GM18507 (cell line): ENCODE results near the gene KIAA0825.
A peak's percentile ranks its signal among the peaks of the same experiment; 100 is the strongest.
"Not testable (repeated sequence)": the region's sequence is repeated elsewhere in the genome, so short reads cannot be mapped to it uniquely, and the experiment has no call there.

Experiments
- DNase-seq: peaks from one replicate; pipeline ENCODE4 v3.0.0; 2011; ENCODE audit warnings: low read depth; ENCODE audit not compliant: insufficient read length; ENCODE audit errors: extremely low spot score
- FAIRE-seq: peaks from 2 replicates; lab custom pipeline; 2011; peaks lifted over from hg19 to GRCh38; lab: Jason Lieb, UNC

The KIAA0825 gene

DNA sequence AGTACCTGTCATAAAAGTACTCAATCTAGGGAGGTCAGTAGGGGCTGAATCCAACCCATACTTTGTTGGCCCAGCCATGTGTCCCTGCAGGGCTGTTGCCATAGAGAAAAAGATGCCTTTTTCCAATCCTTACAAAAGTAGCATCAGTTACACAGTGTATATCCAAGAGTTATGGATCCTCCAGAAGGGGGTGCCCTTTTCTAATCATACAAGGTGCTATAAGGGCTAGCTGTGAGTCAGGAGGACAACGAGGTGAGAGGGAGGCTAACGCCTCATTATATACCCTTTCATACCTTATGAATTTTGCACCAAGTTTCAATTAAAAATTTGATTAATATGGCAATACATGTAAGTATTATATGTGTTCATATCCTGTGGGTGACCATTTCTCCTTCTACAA, 4.8 kb downstream of the KIAA0825 start:
- FAIRE-seq, result peak; percentile 53
- no peak for DNase-seq

DNA sequence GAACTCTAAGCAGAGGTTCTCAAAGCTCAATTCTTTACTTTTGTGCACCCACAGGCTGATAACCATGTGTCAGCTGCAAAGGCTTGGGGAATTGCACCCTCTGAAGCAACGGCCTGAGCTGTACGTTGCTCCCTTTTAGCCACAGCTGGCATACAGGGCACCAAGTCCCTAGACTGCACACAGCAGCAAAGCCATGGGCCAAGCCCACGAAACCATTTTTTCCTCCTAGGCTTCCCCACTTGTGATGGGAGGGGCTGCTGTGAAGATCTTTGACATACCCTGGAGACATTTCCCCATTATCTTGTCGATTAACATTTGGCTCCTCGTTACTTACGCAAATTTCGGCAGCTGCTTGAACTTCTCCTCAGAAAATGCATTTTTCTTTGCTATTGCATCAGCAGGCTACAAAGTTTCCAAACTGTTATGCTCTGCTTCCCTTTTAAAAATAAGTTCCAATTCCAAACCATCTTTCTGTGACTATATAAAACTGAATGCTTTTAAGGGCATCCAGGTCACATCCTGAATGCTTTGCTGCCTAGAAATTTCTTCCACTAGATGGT, 23.0 kb downstream of the KIAA0825 start:
- FAIRE-seq (no peak), DNase-seq (no peak)

DNA sequence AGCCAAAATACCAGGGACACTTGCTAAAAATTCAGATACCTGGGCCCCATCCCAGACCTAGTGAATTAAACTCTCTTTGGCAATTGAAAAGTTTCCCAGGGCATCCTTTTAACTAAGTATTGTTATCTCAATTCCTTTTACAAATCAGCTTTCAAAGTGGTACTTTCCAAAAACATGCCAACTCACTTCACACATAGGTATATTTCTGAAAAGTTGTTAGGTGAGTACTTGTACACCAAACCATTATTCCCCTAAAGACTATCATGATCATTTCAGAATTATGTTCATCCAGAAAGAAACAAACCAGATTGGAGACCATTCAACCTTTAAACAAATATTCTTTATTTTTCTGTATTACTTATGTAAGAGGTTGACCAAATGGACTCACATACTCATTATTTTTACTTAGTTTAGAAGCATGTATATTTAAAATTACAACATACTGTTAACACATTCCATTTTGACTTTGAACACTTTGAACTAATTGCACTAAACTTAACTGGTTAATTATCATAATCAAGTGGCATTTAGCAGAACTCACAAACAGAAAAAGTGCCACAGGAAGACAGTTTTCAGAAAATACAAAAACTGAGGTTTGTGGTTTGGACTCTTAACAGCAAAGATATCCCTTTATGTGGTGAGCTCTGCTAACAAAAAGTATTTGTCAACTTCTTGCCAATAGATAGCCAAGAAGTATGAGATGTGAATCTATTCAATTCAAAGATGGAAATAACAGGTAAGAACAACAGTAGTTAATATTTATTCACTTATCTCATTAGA, 40.7 kb downstream of the KIAA0825 start:
- DNase-seq (peak; percentile 7), FAIRE-seq (peak; percentile 81)

DNA sequence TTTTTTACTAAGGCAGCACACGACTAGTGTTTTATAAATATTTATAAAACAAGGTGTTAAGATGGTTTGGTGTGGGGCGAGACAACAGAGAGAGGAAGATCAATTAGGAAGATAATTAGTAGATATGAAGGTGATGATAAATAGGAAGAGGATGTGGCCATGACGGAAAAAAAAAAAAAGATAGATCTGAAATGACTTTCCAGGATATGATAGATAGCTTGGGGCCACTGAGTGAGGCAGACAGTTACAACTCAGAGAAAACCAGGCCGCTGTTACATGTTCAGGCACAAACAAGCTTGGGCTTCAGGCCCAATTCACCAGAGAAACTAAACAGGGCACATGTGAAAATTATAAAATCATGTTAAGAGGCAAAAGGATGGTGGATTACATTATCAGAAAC, 43.2 kb downstream of the KIAA0825 start:
- FAIRE-seq, result no peak
- no peak for DNase-seq

DNA sequence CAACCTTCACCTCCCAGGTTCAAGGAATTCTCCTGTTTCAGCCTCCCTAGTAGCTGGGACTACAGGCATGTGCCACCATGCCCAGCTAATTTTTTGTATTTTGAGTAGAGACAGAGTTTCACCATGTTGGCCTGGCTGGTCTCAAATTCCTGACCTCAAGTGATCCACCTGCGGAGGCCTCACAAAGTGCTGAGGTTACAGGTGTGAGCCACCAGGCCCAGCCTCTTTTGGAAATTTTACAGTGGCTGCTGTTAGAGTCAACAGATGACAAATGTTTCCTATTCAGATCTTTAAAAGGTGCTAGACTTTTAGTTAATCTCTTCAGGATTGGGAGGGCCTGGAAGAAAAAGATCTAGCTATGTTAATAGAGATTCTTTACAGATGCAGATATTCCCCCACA, 45.1 kb downstream of the KIAA0825 start:
- not testable (repeated sequence) for DNase-seq, FAIRE-seq

DNA sequence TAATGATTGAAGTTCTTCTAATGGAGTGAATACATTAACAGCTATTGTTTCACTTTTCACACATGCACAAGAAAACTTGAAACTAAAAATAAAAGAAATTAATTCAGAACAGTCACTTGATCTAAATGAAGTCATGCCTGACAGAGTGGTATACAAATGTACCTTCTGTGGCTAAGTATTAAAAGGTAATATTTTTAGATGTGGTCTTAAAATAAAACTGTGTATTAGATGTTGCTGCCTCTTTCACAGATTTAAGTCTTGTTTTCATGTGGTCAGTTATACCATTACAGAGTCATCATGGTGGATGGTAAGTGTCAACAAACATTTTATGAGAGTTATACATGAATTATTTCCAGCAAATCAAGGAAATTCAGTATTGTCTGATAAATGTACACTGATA, 47.0 kb downstream of the KIAA0825 start:
- DNase-seq, result no peak
- no peak for FAIRE-seq

DNA sequence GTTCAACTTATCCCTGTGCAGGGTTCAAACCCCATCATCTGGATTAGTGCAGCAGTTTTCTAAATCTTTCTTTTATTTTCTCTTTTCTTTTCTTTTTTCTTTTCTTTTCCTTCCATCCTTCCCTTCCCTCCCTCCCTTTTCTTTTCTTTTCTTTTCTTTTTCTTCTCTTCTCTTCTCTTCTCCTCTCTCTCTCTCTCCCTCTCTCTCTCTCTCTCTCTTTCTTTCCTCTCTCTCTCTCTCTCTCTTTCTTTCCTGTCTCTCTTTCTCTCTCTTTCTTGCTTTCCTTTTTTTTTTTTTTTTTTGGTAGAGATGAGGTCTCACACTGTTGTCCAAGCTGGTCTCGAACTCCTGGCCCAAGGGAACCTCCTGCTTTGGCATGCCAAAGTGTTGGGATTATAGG, 53.6 kb downstream of the KIAA0825 start:
- no peak for FAIRE-seq

DNA sequence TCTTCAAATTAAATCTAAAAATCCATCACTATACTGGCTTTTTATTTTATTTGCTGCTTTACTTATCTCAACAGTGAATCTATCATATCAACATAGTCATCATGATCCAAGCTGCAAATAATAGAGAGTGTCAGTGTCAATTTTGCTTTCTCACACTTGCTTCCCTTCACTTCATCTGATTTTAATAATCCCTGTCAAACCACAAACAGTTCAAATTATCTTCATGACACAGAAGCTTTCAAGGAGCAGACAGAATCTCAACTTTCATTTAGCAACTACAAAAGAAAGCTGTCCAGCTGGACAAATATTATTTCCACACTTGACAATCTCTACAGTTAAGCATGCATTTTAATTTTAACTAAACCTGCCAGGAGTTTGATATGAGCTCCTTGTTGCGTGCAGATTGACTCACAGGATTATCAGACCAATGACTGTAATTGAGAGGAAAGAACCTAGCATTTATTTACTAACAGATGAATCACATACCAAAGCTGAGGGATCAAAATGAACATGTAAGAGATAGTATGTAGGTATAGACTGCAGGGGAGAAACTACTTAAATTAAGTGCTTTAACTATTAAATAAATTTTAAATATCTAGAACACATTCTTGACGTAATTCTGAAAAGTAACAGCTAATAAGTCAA, 56.0 kb downstream of the KIAA0825 start:
- FAIRE-seq (no peak), DNase-seq (no peak)

More for the DNA sequence above, 53.6 kb downstream of the KIAA0825 start:
- DNase-seq, result no peak

DNA sequence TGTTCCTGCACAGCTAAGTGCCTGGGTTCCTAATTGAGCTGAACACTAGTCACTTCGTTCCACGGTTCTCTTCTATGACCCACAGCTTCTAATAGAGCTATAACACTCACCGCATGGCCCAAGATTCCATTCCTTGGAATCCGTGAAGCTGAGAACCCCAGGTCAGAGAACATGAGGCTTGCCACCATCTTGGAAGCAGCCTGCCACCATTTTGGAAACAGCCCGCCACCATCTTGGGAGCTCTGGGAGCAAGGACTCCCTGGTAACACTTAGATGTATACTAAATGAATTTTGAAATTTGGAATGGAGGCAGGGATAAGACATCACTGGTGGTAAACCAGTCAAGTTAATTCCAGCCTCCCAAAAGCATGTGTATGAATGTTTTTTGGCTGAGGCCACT, 60.4 kb downstream of the KIAA0825 start:
- FAIRE-seq, result no peak
- DNase-seq, result no peak

DNA sequence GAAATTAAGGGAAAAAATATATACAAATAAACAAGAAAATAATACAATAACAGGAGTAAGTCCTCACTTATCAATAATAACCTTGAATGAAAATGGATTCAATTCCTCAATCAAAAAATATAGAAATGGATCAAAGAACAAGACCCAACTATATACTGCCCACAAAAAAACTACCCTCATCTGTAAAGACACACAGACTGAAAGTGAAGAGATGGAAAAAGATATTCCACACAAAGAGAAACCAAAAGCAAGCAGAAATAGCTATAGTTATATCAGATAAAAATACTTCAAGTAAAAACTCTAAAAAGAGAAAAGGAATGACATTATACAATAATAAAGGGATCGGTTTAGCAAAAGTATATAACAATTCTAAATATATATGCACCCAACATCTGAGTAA, 66.5 kb downstream of the KIAA0825 start:
- no peak for FAIRE-seq
- DNase-seq, result no peak

DNA sequence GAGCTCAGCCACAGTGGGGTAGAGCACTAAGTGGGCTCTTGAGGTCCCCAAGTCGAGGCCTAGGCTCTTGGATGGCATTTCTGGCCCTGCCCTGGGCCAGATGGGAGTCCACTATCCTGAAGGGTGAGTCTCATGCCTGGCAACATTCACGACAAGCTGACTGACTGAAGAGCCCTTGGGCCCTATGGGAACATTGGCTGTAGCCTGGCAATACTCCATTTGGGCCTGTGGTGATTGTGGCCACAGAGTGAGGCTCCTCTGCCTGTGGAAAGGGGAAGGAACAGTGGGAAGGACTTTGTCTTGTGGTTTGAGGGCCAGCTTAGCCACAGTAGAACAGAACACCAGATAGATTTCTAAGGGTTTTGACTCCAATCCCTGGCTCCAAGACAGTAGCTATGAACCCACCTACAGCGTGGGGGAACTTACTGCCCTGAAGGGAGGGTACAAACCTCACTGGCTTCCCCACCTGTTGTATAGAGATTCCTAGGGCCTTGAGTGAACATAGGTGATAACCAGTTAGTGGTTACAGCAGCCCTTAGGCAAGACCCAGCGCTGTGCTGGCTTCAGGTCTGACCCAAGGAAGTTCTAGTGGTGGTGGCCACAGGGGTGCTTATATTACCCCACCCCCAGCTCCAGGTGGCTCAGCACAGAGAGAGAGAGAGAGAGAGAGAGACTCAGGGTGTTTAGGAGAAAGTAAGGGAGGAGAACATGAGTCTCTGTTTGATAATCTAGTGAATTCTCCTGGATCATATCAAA, 72.4 kb downstream of the KIAA0825 start:
- DNase-seq, result no peak

DNA sequence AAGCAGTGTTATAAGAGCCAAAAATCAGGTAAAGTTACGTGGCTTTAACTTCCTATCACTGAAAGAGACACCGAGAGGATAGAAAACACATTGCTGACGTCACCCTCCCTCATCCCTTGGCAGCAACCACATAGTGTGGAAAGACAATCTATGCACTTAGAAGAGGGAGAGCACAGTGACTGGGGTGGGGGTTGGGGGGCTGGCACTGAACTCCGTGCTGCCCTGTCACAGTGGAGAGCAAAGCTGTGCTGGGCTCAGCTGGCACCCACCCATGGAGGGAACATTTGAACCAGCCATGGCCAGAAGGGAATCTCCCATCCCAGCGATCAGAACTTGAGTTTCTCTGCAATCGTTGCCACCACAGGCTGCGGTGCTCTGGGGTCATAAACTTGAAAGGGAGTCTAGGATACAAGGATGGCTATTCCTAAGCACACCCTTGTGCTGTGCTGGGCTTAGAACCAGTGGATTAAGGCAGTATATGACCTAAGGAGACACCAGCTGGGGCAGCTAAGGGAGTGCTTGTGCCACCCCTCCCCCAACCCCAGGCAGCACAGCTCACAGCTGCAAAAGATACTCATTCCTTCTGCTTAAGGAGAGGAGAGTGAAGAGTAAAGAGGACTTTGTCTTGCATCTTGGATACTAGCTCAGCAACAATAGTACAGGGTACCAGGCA, 73.4 kb downstream of the KIAA0825 start:
- DNase-seq (no peak), FAIRE-seq (no peak)

More for the DNA sequence above, 72.4 kb downstream of the KIAA0825 start:
- no peak for FAIRE-seq

DNA sequence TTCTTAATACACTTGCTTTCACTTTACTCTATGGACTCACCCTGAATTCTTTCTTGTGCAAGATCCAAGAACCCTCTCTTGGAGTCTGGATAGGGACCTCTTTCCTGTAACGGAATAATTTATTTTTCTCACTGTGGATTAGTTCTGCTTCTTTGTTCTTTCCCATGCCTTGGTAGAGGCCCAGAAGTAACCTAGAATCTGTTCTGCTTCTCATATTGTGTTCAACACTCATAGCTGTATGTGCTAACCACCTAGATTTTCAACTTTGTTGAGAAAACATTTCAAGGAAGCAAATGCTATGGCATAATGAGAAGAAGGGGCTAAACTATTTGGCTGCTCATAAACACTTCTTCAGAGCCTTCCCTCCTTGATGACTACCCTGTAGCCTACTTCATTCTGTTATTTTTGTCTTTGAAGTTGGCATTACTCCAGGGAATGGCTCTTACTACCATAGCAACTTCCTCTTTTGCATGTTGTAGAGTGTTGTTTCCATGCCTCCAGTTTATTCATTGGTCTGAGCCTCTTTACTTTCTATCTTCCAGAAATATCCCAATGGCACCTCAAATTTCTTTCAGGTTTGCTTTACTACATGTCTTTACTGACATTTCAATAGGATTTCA, 74.3 kb downstream of the KIAA0825 start:
- DNase-seq (no peak), FAIRE-seq (peak; percentile 68)

DNA sequence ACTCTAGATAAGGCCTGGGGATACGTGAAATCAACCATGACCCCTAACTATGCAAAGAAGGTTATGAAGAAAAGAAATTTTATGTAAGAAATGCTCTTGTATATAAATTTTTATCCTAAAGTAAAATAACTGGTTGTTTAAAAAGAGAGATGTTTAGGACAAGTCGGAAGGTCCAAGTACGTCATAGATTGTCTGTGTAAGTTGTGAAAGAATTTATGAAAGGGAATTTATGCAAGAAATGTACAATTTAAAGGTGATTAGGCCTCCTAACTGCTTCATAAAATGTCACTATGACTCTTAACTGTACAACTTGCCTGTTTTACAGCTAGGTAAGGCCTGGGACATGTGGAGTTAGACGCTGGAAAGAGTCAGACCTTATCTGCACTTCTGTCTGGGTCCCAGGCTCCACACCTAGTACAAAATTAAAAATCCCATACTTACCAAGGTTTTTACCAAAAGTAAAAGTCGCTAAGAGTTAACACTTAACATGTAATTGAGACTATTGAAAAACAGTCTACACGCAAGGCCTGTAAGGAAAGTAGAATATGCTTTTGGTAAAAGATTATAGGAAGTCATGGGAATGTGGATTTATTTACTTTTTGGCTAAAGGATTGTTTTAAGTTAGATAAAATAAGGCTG, 77.4 kb downstream of the KIAA0825 start:
- no peak for FAIRE-seq

DNA sequence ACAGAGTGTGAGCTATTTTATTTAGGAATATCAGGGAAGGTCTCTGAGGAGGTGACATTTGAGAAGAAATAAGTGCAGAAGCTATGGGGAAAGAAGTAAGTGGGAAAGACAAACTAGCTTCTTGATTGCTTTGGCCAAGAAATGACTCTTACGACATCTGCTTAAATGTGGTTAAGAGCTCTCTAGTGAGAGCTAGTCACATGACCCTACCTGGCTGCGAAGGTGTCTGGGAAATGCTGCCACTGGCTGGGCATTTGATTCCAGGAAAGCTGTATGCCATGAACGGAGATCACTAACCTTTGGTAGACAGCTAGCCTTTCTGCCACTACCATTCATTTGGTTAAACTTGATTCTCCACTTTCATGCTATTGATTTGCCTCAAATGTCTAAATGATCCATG, 80.1 kb downstream of the KIAA0825 start:
- DNase-seq (no peak), FAIRE-seq (no peak)

More for the DNA sequence above, 77.4 kb downstream of the KIAA0825 start:
- no peak for DNase-seq

DNA sequence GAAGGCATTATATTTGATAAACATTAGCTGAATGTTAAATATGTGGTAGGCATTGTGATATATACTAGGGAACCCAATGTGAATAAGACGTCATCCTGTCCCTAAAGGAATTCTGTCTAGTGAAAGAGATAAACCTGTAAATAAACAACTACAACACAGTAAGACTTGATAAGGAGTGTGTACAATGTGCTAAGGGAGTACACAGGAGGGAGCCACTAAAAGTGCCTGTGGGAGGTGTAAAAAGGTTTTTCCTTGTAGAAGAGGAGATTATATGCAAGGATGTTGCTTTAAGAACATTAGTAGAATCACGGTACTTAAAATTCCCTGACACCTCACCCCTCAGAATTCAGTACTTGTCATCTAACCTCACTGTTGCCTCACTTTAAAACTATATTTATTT, 91.7 kb downstream of the KIAA0825 start:
- no peak for DNase-seq
- no peak for FAIRE-seq

DNA sequence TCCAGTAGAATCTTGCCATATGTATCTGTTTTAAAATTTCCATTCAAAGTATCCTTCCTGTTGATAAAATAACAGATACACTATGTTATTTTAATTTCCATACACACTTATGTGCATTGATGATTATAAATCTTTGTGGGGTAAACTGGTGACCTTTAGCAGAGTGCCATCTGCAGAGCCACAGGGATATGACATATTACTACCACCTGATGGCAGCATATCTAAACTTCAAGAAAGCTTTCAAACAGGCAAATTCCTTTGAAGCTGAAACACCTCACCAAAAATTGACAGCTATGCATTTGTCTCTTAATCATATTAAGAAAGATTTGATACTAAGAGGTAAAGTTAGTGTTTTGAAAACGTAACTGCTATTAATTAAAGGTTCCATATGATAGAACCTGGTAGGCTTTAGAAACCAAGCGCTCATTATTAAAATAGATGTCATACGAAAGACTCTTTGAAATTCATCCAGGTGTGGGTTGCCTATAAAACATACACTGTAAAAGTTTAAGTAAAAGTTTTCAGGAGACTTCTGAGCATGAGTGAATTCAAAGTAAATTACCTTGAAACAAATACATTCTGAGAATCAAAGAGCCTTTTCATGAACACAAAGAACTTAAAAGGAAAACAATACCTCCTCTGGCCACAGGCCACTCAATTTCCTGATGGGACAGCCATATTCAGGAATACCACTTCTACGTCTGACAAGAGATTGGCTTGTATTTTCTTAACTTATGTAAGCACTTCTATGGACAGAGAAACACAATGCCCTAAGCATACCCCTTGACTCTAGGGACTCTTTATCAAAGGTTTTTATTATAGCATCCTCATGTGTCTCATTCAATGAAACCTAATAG, 93.3 kb downstream of the KIAA0825 start:
- FAIRE-seq, result peak; percentile 76
- no peak for DNase-seq

DNA sequence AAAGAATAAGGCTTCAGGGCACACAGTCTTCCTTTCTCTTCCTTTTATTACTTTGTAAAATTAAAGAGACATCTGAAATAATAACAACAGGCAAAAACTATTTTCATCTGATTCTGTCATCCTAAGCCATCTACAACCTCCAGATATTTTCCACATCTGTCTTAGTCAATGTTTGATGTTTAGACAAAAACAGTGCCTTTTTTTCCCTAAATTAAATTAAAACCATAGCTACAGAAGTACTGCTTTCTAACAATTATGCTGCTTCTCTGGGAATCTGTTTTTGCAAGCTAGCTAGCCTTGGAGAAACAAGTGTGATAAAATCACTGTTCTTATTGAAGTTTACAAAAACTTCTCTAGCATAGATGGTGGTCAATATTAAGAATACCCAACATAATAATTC, 95.4 kb downstream of the KIAA0825 start:
- DNase-seq (no peak), FAIRE-seq (no peak)
